CD4-positive, CD25-positive, alpha-beta regulatory T cell (primary cell): ENCODE measurements around the gene GAS7. TPM values are rescaled to one million over a fixed set of nuclear protein-coding genes. Genes with fewer than 3 reads are reported as not detected.

Experiments used
- ATAC-seq, 2 donors: fragments of 150-1000 bp; cut with Tn5 transposase; one replicate each; pipeline ENCODE4 v1.10.0; 2021; ENCODE audit warnings: low read depth in 2 of 2, moderate number of reproducible peaks in 2 of 2, moderate library complexity in 1 of 2
- DNase-seq, 3 donors: peaks; one replicate each; pipeline versions ENCODE4 v3.0.0 to v3.0.0-alpha.2; 2012 to 2022; ENCODE audit warnings: mixed read lengths in 1 of 3
- H3K27ac ChIP-seq: one replicate; pipeline ENCODE4 v1.7.0; 2013; ENCODE audit warnings: mild to moderate bottlenecking, low read length; ENCODE audit not compliant: insufficient read depth, poor library complexity, severe bottlenecking
- H3K27me3 ChIP-seq: one replicate; pipeline ENCODE4 v1.7.0; 2013; ENCODE audit warnings: low read length; ENCODE audit not compliant: control insufficient read depth, insufficient read depth
- H3K36me3 ChIP-seq: one replicate; pipeline ENCODE4 v1.7.0; 2013; ENCODE audit warnings: mild to moderate bottlenecking, low read length, moderate library complexity; ENCODE audit not compliant: control insufficient read depth, insufficient read depth
- H3K4me1 ChIP-seq: 2 replicates; pipeline ENCODE4 v1.7.0; 2013; ENCODE audit warnings: mild to moderate bottlenecking, low read length; ENCODE audit not compliant: insufficient read depth, control insufficient read depth, poor library complexity, severe bottlenecking
- H3K4me3 ChIP-seq: one replicate; pipeline ENCODE4 v1.7.0; 2013; ENCODE audit warnings: low read depth, mild to moderate bottlenecking, low read length, moderate library complexity
- H3K9me3 ChIP-seq, 2 experiments: 1 replicate in 1 of 2; 2 replicates in 1 of 2; pipeline ENCODE4 v1.7.0; 2013; ENCODE audit warnings: low read length in 2 of 2, mild to moderate bottlenecking in 1 of 2, moderate library complexity in 1 of 2; ENCODE audit not compliant: control insufficient read depth in 2 of 2
- H3K27ac Mint-ChIP-seq, 3 donors: one replicate each; pipeline ENCODE4 v1.8.0; 2020 to 2022; ENCODE audit warnings: mild to moderate bottlenecking in 3 of 3, mixed read lengths in 3 of 3, moderate library complexity in 2 of 3
- H3K27me3 Mint-ChIP-seq: one replicate; pipeline ENCODE4 v1.8.0; 2022; ENCODE audit warnings: mild to moderate bottlenecking, mixed read lengths
- H3K36me3 Mint-ChIP-seq: one replicate; pipeline ENCODE4 v1.8.0; 2020; ENCODE audit warnings: mixed read lengths
- H3K4me1 Mint-ChIP-seq, 4 donors: one replicate each; pipeline ENCODE4 v1.8.0; 2020 to 2022; ENCODE audit warnings: mixed read lengths in 4 of 4, mild to moderate bottlenecking in 1 of 4
- H3K4me3 Mint-ChIP-seq, 4 donors: one replicate each; pipeline ENCODE4 v1.8.0; 2020 to 2022; ENCODE audit warnings: mild to moderate bottlenecking in 4 of 4, mixed read lengths in 4 of 4, moderate library complexity in 3 of 4
- H3K9me3 Mint-ChIP-seq, 7 donors: one replicate each; pipeline ENCODE4 v1.8.0; 2020 to 2022; ENCODE audit warnings: mixed read lengths in 7 of 7, mild to moderate bottlenecking in 3 of 7, moderate library complexity in 2 of 7
- polyA plus RNA-seq, 4 donors: library from polyadenylated mRNA; unstranded; fragments of 300-500 nt; fragmentation: Illumina TruSeq; gene quantifications; one replicate each; pipeline ENCODE4 v1.2.3, GENCODE V29; 2021
- total RNA-seq: library from RNA; stranded (reverse); gene quantifications from one replicate; pipeline ENCODE4 v1.2.3, GENCODE V29; 2022

Gene GAS7
- total and polyA plus RNA-seq, 5 donors from 2014 or later: 0.10 to 0.79 (median 0.46) TPM; not detected in 1

GRCh38 chr17:10111907-10112452 is 86.4 kb downstream of the GAS7 start:
- Histone ChIP-seq H3K36me3 (no peaks in the 10 kb centered on the region), H3K4me1 (no peaks in the 10 kb centered on the region), H3K4me3 (no peak overlapping the region), H3K9me3 (no peaks in the 10 kb centered on the region), H3K27me3 (no peaks in the 10 kb centered on the region), H3K27ac (no peak overlapping the region)
- peaks cover 5% of the 10 kb centered on the region for H3K27me3 Mint-ChIP-seq
- DNase-seq (no peak), ATAC-seq (no peak)
- H3K27ac Mint-ChIP-seq: peak overlapping the region in 1 of 3 donors; percentile 39
- peaks cover 0 to 4% (median 0%) of the 10 kb centered on the region in 7 donors for H3K9me3 Mint-ChIP-seq
- H3K4me1 Mint-ChIP-seq: peaks cover 0 to 28% (median 0%) of the 10 kb centered on the region in 4 donors
- H3K4me3 Mint-ChIP-seq: no peak overlapping the region
- H3K36me3 Mint-ChIP-seq: no peaks in the 10 kb centered on the region

GRCh38 chr17:10109146-10109545 is 89.3 kb downstream of the GAS7 start:
- H3K9me3 Mint-ChIP-seq: peaks cover 0 to 4% (median 0%) of the 10 kb centered on the region in 7 donors
- no peak overlapping the region for H3K27ac Mint-ChIP-seq
- no peak for DNase-seq
- no peak overlapping the region for H3K4me3 ChIP-seq
- H3K27me3 ChIP-seq: no peaks in the 10 kb centered on the region
- H3K4me1 Mint-ChIP-seq: peaks cover 0 to 9% (median 0%) of the 10 kb centered on the region in 4 donors
- no peak overlapping the region for H3K27ac ChIP-seq
- ATAC-seq: no peak
- H3K4me3 Mint-ChIP-seq: no peak overlapping the region
- H3K4me1 ChIP-seq: no peaks in the 10 kb centered on the region
- H3K36me3 ChIP-seq: no peaks in the 10 kb centered on the region
- peaks cover 6% of the 10 kb centered on the region for H3K27me3 Mint-ChIP-seq
- H3K9me3 ChIP-seq: no peaks in the 10 kb centered on the region
- H3K36me3 Mint-ChIP-seq: no peaks in the 10 kb centered on the region

- H3K4me3 ChIP-seq: no peak overlapping the region
- ATAC-seq: no peak
- Mint-ChIP-seq H3K27ac (no peak overlapping the region), H3K36me3 (no peaks in the 10 kb centered on the region), H3K4me3 (no peak overlapping the region), H3K9me3 (peaks cover 0 to 4% (median 0%) of the 10 kb centered on the region in 7 donors), H3K27me3 (peaks cover 6% of the 10 kb centered on the region), H3K4me1 (peaks cover 0 to 2% (median 0%) of the 10 kb centered on the region in 4 donors)
- H3K27me3 ChIP-seq: no peaks in the 10 kb centered on the region
- H3K27ac ChIP-seq: no peak overlapping the region
- no peak for DNase-seq
- no peaks in the 10 kb centered on the region for H3K9me3 ChIP-seq
- H3K4me1 ChIP-seq: no peaks in the 10 kb centered on the region
- no peaks in the 10 kb centered on the region for H3K36me3 ChIP-seq
Measured at GRCh38 chr17:10107316-10108165, 90.9 kb downstream of the GAS7 start.

- Mint-ChIP-seq H3K27ac (no peak overlapping the region), H3K4me1 (no peaks in the 10 kb centered on the region), H3K36me3 (no peaks in the 10 kb centered on the region), H3K9me3 (peaks cover 0 to 4% (median 0%) of the 10 kb centered on the region in 7 donors), H3K4me3 (no peak overlapping the region), H3K27me3 (peaks cover 6% of the 10 kb centered on the region)
- ATAC-seq (no peak), DNase-seq (no peak)
- Histone ChIP-seq H3K9me3 (no peaks in the 10 kb centered on the region), H3K4me3 (no peak overlapping the region), H3K4me1 (no peaks in the 10 kb centered on the region), H3K27ac (no peak overlapping the region), H3K27me3 (no peaks in the 10 kb centered on the region), H3K36me3 (no peaks in the 10 kb centered on the region)
Measured at GRCh38 chr17:10106067-10106466, 92.3 kb downstream of the GAS7 start.

GRCh38 chr17:10105513-10106001 is 92.8 kb downstream of the GAS7 start:
- Mint-ChIP-seq H3K27ac (no peak overlapping the region), H3K4me1 (no peaks in the 10 kb centered on the region), H3K9me3 (peaks cover 0 to 4% (median 0%) of the 10 kb centered on the region in 7 donors), H3K36me3 (no peaks in the 10 kb centered on the region), H3K27me3 (peaks cover 6% of the 10 kb centered on the region), H3K4me3 (no peak overlapping the region)
- Histone ChIP-seq H3K4me1 (no peaks in the 10 kb centered on the region), H3K4me3 (no peak overlapping the region), H3K36me3 (no peaks in the 10 kb centered on the region), H3K27ac (no peak overlapping the region), H3K9me3 (no peaks in the 10 kb centered on the region), H3K27me3 (no peaks in the 10 kb centered on the region)
- DNase-seq (no peak), ATAC-seq (no peak)

GRCh38 chr17:10103712-10104111 is 94.7 kb downstream of the GAS7 start:
- Histone ChIP-seq H3K36me3 (no peaks in the 10 kb centered on the region), H3K27me3 (no peaks in the 10 kb centered on the region), H3K4me3 (no peak overlapping the region), H3K27ac (no peak overlapping the region), H3K9me3 (no peaks in the 10 kb centered on the region), H3K4me1 (no peaks in the 10 kb centered on the region)
- peaks cover 0 to 2% (median 0%) of the 10 kb centered on the region in 7 donors for H3K9me3 Mint-ChIP-seq
- no peaks in the 10 kb centered on the region for H3K36me3 Mint-ChIP-seq
- H3K4me1 Mint-ChIP-seq: no peaks in the 10 kb centered on the region
- H3K27me3 Mint-ChIP-seq: peaks cover 6% of the 10 kb centered on the region
- DNase-seq (no peak), ATAC-seq (no peak)
- H3K4me3 Mint-ChIP-seq: no peak overlapping the region
- H3K27ac Mint-ChIP-seq: no peak overlapping the region

- Mint-ChIP-seq H3K27me3 (peaks cover 6% of the 10 kb centered on the region), H3K4me1 (no peaks in the 10 kb centered on the region), H3K36me3 (no peaks in the 10 kb centered on the region), H3K4me3 (no peak overlapping the region), H3K9me3 (peaks cover 0 to 2% (median 0%) of the 10 kb centered on the region in 7 donors), H3K27ac (no peak overlapping the region)
- Histone ChIP-seq H3K9me3 (no peaks in the 10 kb centered on the region), H3K4me3 (no peak overlapping the region), H3K36me3 (no peaks in the 10 kb centered on the region), H3K4me1 (no peaks in the 10 kb centered on the region), H3K27ac (no peak overlapping the region), H3K27me3 (no peaks in the 10 kb centered on the region)
- ATAC-seq: no peak
- DNase-seq: no peak
Measured at GRCh38 chr17:10102817-10103216, 95.6 kb downstream of the GAS7 start.
